T1000 (cell line): Measurements from ENCODE around the gene MCF2L2.

Experiments
- DNase-seq: peaks from one replicate; lab custom pipeline; 2025; ENCODE audit warnings: mixed read lengths; lab: John Stamatoyannopoulos, UW

The MCF2L2 gene

GRCh38 chr3:183163563-183163962 is 264.9 kb downstream of the MCF2L2 start:
- DNase-seq: no peak

DNA sequence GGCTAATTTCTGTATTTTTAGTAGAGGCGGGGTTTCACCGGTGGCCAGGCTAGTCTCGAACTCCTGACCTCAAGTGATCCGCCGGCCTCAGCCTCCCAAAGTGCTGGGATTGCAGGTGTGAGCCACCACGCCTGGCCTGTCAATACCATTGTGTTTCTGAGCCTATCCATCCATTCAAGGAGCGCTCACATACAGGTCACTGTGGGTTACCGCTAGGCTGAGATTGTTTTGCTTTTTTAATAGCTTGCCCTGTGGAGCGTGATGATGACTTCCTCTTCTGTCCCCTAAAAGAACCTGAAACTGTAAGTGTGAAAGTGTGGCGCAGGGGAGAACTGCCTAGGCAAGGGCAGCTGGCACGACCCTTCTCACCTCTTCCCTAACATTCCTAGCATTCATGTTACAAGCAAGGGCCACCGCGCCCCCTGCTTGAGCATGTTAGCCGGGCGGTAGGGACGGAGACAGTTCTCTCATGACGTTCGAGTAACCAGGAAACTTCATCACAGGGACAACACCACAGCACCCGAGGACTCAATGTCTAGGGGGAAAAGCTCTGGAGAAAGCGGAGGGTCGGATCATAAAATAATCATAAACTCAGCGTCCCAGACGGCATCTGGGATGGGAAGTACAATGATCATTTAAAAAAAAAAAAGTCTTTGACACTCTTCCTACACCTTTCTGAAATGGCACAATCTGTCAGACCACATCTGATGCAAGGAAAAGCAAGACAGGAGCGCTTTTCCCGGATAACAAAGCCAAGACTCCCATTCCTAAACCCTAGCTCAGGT is 266.7 kb downstream of the MCF2L2 start:
- DNase-seq: no peak

GRCh38 chr3:183160616-183161015 is 267.8 kb downstream of the MCF2L2 start:
- DNase-seq: no peak

DNA sequence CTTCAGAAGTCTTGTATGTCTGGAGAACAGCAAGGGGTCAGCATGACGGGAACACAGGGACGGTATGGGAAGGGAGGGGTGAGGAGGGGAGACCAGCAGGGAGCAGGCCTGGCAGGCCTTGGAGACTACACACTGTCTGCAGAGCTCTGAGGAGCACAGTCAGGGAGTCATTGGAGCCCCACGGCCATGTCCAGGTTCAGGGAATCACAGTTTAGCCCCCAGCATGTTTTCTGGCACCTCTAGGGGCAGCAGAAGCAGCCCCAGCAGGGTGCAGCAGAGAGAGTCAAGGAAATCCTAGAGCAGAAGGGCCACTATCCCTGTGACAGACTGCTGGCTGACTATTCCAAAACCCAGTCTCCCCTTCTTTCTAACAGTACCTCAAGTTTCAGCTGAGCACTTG is 269.1 kb downstream of the MCF2L2 start:
- no peak for DNase-seq

GRCh38 chr3:183158551-183159006 is 269.8 kb downstream of the MCF2L2 start:
- no peak for DNase-seq

GRCh38 chr3:183158113-183158512 is 270.3 kb downstream of the MCF2L2 start:
- DNase-seq: no peak

- no peak for DNase-seq
Observed at GRCh38 chr3:183156266-183156665, 272.2 kb downstream of the MCF2L2 start.

- no peak for DNase-seq
Observed at GRCh38 chr3:183155499-183155898, 272.9 kb downstream of the MCF2L2 start.

DNA sequence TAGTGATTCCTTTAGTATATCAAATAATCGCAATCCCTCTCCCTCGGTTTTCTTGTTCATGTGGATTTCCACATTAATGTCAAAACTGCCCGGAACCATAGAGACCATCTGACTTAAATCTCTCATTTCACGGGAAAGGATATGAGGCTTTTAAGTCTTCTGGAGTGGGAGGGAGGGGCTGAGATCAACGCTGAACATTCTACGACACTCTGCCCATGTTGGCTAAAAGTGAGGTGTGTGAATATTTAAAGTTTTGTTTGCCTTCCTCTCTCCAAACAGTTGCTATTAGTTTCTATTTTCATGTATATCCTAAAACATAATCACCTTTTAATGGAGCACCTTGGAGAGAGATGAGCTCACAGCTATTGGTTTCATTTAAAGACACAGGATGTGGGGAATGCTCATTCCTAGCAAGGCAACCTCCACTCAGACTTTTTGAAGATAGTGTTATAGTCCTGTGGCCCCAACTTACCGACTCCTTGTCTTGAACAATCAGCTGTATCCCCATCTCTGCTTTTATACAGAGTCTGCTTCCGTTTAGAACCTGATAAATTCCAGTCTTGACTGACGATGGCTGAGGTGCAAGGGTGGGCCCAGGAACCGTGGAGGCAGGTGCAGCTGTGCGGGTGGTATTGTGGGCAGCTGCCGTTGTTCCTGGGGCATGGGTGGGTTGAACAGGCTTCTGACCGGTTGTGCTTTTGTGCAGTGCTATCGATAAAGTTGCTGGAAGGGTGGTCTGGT is 275.0 kb downstream of the MCF2L2 start:
- DNase-seq: no peak

DNA sequence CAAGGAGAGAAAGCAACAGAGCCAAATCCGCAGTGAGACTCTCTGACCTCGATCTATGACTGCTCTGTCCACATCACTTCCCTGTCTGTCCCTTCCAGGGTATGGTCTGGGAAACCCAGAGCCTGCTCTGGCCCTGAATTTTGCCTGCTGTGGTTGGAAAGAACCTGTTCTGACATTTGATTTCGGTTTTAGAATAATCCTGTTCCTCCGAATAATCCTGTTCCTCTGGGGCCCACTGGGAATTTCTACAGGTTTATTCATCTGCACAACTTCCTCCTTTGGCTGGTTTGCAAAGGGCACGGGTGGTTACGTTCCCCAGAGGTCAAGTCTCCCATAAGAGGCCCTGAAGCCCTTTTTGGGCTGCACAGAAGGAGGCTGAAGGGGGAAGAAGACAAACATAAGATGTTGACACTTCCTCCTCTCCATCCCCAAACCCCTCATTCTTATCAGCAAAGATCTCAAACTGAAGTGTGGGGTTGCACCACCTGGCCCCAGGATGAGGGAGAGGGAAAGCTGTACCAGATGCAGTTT is 276.5 kb downstream of the MCF2L2 start:
- no peak for DNase-seq

DNA sequence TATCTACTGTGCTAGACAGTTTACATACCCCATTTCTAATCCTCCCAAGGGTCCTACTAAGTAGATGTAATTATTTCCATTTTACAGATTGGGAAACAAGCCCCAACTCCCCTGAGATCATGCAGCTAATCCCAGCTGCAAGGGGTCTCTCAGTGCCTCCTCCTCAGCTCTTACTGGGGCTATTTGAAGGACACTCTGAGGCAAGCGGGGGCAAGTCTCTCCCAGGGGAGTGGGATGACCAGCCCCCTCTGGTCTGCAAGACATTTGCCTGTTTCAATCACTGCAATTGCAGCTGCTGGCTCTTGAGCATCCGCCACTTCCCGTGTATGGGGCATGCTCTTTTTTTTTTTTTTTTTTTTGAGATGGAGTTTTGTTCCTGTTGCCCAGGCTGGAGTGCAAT is 277.3 kb downstream of the MCF2L2 start:
- DNase-seq: no peak

DNA sequence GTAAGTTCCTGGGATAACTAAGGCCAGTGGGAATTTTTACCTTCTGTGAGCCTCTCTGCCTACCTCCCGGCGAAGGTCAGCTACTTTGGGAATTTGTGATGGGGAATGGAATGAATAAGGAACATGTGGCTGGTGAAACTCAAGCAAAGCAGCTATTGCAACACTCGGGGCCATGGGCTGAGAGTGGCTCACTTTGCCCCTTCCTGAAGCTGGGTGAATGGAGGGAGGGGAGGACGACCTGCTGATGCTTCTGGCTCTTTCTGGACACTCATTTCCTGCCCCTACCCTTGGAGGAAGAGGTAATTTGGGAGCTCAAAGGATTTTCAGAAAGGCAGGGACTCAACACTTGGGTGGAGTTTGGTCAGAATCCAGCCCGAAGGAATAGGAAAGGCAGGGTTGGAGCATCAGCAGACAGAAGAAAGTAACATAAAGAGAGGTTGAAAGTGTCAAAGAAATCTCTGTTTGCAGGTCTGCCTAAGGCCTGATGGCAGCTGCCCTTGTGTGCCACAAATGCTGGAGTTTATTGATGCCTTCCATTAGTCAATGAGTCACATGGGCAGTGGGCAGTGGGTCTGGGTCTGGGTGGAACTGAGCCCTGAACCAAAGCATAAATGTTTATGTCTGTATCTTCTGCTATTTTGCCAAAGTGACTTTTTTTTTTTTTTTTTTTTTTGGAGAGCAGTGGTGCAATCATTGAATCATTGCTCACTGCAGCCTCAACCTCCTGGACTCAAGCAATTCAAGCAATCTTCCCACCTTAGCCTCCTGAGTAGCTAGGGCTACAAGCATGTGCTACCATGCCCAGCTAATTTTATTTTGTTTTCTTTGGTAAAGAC is 278.3 kb downstream of the MCF2L2 start:
- no peak for DNase-seq

DNA sequence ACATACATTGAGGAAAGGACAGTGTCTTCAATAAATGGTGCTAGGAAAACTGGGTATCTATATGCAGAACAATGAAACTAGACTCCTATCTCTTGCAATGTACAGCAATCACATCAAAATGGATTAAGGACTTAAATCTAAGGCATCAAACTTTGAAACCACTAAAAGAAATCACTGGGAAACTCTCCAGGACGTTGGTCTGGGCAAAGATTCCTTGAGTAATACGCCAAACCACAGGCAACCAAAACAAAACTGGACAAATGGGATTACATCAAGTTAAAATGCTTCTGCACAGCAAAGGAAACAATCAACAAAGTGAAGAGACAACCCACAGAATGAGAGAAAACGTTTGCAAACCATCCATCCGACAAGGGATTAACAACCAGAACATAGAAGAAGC is 280.4 kb downstream of the MCF2L2 start:
- DNase-seq: no peak

DNA sequence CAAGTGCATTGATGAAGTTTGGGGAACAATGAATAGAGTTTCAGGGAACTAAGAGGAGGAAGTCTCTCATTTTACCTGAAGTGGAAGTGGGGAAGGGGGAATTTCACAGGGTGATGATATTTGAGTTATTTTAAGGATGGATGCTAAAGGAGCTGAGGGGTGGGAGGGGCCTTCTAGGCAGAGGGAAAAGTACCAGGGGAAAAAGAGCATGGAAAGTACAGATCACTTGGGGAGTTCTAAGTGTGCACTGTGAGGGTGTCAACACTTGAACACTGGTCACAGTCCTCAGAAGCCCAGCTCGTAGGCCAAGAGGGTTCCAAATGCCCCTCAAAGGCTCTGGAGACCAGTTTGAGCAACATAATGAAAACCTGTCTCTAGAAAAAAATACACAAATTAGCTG is 284.1 kb downstream of the MCF2L2 start:
- DNase-seq: no peak

DNA sequence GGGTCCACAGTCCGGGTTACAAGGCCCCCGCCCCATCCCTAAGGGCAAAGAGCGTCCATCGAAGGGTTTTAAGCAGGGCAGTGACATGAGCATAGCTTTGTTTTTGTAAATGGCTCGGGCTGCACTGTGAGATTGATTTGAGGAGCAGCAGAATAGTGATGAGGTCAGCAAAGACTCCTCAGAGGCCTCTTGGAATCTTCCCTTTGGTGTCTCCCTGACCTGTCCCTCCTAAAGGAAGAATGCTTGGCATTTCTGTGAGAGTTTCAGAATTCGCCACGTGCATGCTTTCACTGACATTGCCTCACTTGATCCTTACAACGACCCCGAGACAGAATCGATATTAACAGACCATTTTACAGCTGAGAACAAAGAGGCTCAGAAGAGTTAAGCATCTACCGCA is 286.2 kb downstream of the MCF2L2 start:
- DNase-seq: no peak

GRCh38 chr3:183134844-183135243 is 293.6 kb downstream of the MCF2L2 start:
- no peak for DNase-seq

GRCh38 chr3:183132409-183132808 is 296.0 kb downstream of the MCF2L2 start:
- no peak for DNase-seq

- no peak for DNase-seq
Observed at GRCh38 chr3:183131735-183132134, 296.7 kb downstream of the MCF2L2 start.

DNA sequence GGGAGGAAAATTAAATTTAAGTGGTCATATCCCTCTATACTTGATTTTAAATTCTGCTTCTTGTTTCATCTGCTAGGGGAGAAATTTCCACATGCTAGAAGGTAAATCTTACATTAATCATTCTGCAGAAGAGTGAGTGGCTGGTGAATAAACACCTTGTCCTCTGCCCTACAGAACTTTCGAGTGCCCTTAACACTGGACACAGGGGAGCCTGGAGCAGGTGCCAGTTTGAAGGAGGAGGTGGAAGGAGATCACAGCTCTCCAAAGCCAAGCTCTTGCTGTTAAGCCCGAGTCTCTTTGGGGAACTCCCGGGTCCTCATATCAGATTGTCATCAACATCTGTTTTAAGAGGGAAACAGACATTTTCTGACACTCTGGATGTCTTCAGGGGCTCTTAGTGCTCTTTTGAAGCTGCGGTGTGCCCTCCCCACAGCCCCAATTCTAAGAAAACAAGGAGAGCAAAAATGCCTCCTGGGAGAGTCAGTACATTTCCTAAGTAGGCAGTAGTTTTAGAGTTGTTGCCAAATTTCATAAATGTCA is 297.2 kb downstream of the MCF2L2 start:
- no peak for DNase-seq

- no peak for DNase-seq
Observed at GRCh38 chr3:183129243-183129642, 299.2 kb downstream of the MCF2L2 start.

- no peak for DNase-seq
Observed at GRCh38 chr3:183128709-183129108, 299.7 kb downstream of the MCF2L2 start.
